ENCODE measurements around the gene MYPOP.
"Not testable (repeated sequence)": the region's sequence is repeated elsewhere in the genome, so short reads cannot be mapped to it uniquely, and the experiment has no call there.

Gene MYPOP

GRCh38 chr19:45906221-45906620 lies 3.8 kb upstream of the MYPOP start:
- DNase-seq (ENCODE audit: low read depth), result no peak

- no peak for DNase-seq (ENCODE audit: low read depth)
These were observed 2.6 kb upstream of the MYPOP start for GRCh38 chr19:45905011-45905410.

GRCh38 chr19:45902651-45903625 lies 525 bp upstream of the MYPOP start:
- peak; percentile 100 for DNase-seq (ENCODE audit: low read depth)

DNA sequence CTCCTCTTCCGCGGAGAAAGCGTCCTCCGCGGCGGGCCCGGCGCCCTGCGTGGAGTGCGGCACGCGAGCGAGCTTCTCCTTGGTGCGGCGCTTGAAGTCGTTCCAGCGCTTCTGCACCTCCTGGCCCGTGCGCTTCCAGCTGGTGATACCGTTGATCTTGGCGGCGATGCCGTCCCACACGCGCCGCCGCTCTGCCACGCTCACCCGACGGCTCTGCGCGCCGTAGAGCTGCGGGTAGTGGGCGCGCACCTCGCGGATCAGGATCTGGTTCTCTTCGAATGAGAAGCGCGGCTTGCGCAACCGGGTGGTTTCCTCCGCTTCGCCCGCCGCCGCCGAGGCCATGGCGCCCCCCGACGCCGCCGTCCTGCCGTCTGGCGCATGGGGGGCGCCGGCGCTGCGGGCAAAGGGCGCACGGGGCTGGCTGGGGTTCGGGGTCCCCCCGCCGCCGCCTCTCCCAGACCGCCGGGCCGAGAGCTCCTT lies 941 bp downstream of the MYPOP start:
- DNase-seq (ENCODE audit: low read depth), result no peak

- no peak for DNase-seq (ENCODE audit: low read depth)
These were observed 1.5 kb downstream of the MYPOP start for GRCh38 chr19:45900738-45901431.

GRCh38 chr19:45899919-45900589 lies 2.4 kb downstream of the MYPOP start:
- DNase-seq (ENCODE audit: low read depth), result no peak

GRCh38 chr19:45899253-45899652 lies 3.2 kb downstream of the MYPOP start:
- no peak for DNase-seq (ENCODE audit: low read depth)

DNA sequence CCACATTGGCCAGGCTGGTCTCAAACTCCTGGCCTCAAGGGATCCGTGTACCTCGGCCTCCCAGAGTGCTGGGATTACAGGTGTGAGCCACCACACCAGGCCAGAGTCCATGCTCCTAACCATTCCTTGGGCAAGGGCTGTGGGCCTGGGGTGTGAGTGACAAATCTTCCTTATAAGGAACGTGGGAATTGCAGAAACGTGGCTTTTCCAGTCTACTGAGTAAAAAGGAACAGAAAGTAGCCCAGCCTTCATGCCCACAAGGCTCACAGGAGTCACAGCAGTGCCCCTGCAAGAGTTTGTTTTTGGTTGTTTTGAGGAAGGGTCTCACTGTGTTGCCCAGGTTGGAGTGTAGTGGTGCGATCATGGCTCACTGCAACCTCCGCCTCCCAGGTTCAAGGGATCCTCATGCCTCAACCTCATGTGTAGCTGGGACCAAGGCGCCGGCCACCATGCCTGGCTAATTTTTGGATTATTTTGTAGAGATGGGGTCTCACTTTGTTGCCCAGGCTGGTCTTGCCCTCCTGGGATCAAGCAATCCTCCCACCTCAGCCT lies 5.1 kb downstream of the MYPOP start:
- no peak for DNase-seq (ENCODE audit: low read depth)

DNA sequence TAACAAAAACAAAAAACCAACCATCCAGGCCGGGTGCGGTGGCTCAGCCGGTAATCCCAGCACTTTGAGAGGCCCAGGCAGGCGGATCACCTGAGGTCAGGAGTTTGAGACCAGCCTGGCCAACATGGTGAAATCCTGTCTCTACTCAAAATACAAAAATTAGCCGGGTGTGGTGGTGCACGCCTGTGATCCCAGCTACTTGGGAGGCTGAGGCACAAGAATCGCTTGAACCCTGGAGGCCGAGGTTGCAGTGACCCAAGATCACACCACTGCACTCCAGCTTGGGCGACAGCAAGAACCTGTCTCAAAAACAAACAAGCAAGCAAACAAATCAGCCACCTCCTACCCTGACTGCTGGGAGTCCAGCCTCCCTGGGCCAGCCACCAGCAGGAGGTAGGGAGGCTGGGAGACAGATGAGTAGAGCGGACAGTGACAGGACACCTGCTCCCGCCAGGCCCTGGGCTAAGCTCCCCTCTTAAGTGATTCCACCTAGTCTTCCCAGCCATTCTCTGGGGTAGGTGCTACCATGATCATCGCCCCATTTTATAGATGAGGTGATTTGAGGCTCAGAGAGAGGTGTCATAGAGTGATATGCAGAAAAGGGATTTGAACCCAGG lies 6.3 kb downstream of the MYPOP start:
- DNase-seq (ENCODE audit: low read depth), result not testable (repeated sequence)

DNA sequence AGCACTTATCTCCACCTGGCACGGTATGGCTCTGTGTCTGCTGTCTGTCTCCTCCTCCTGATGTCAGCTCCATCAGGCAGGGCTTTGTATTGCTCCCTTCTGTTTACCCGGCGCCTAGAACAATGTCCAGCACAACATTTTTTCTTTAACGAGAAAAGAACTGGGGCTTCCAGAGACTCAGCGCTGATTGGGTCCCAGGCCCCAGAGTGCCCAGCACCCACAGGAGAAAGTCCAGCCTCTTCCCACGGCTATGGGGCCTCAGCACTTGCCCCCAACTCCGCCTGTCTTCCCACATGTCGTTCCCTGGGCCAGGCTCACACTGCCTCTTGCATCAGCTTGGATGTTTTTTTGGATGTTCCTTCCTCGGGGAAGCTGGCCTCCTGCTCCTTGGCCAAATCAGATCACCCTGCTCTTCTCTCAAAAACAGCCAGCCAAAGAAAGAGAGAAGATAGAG lies 6.9 kb downstream of the MYPOP start:
- no peak for DNase-seq (ENCODE audit: low read depth)

DNA sequence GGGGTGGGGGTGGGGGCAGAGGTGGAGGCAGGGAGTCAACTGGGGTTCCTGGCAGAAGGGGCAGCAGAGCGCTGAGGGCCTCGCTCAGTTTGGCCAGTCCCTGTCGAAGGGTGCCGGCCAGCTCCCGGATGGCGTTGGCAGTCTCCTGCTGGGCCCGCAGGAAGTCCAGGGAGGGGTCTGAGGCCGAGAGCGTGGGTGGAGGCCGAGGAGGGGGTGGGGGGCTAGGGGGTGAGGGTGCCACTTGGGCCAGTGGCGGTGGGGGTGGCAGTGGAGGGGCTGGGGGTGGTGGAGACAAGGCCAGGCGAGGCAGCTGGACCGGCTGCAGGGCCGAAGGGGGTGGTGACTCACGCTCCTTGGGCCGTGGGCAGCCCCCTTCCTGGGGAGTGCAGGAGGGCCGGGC lies 11.5 kb downstream of the MYPOP start:
- DNase-seq (ENCODE audit: low read depth), result no peak

DNA sequence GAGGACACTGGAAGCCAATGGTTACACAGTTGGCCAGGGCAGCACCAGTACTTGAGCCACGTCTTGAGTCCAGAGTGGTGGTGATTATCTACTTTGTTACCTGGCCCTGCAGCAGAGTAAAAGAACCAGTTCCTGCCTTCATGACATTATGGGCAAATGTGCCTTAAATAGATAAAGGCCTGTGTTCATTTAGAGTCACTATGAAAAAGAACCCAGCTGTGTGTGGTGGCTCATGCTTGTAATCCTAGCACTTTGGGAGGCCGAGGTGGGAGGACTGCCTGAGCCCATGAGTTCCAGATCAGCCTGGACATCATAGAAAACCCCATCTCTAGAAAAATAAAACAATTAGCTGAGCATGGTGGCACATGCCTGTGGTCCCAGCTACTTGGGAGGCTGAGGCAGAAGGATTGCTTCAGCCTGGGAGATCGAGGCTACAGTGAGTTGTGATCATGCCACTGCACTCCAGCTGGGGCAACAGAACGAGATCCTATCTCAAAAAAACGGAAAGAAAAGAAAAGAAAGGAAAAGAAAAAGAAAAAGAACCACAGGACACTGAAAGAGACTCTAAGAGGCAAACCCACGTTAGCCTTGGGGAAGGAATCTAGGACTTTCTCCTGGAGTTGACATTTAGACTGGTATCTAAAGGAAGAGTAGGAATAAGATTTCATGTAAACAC lies 13.1 kb downstream of the MYPOP start:
- no peak for DNase-seq (ENCODE audit: low read depth)

DNA sequence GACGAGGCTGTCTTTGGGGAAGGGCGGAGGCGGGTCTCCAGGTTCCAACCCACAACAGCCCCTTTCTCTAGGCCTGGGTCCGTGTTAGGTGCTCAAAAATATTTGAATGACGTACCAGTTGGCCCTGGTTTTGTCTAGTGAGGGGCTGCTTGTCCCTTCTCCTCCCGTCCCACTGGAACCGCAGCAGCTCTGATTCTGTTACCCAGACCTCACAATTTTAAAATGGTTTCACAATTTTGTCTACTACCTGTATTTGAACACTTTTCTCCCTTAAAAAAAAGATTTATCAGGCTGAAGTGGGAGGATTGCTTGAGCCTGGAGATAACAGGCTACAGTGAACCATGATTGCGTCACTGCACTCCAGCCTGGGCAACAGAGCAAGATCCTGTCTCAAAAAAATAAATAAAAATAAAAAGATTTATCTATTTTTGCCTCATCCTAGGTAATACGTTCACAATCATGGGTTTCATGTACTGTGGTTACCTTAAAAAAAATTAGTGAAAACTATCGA lies 15.2 kb downstream of the MYPOP start:
- no peak for DNase-seq (ENCODE audit: low read depth)

DNA sequence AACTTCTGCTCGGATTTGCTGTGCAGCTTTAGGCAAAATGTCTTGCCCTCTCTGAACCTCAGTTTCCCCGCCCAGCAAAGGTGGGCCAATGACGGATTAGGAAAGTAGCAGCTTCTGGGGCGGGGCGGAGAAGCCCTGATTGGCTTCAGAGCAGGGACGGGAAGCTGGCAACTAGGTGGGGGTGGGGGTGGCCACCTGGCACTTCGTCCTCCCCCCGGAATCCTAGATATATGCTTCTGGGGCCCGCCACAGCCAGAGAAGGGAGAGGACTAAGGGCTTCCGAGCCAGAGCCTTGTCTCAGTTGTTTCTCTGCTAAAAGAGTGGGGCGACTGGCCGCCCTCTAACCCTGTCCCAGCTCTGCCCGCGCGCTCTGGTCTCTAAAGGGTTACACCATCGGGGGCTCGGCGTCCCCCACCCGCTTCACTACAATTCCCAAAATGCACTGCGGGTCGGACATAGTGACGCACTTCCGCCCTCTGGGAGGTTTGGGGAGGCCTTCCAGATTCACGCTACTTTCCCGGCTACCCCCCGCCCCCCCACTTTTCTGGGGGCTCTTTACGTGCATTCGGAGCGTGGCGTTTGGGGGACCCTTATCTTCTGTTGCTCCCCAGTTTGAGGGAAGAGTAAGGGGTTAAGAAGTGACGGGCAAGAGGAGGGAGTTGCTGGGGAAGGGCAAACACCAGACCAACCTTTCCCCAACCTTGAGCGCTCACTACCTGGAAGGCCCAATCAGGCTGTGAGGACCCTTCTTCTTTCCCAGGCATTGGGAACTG lies 15.8 kb downstream of the MYPOP start:
- peak; percentile 80 for DNase-seq (ENCODE audit: low read depth)

DNA sequence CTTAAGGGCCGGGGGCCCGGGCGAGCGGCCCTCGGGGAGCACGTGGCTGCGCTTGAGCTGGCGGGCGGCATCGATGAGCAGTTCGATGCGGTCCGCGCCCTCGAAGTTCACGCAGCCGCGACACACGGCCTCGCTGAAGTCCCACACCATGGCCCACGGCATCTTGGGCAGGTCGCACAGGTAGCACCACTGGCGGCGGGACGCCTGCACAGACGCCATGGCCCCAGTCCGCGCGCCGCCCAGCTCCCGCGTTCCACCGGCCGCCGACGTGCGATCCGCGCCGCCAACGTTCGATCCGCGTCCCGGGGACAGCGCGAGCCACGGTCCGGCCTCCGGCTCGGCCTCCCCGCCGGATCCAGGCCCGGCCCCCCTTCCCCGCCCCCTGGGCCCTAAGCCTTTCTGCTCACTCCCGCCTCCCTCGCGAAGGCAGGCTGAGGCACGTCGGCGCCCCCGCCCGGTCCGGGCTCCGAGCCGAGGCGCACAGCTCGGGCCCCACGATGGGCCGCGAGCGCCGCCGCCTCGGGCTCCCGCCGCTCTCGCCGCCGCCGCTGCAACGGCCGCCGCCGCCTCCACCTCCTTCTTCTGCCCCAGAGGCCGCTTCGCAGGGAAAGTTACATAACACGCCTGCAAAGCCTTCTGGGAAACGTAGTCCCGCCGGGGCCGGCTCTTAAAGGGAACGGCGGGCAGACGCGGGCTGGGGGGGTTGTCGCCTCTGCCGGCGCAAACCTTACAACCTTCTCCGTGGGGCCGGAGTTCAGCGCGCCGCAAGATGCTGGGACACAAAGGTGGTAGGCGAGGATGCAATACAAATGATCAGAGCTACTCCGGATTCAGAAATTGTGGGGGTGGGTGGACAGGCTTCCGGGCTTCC lies 16.6 kb downstream of the MYPOP start, which contains the start of gene IRF2BP1:
Gene IRF2BP1, minus strand, starts transcription at position 586 of the 871 bp plus-strand sequence. Its CDS starts 367 bp downstream, at position 219.
- DNase-seq (ENCODE audit: low read depth), result peak; percentile 79

DNA sequence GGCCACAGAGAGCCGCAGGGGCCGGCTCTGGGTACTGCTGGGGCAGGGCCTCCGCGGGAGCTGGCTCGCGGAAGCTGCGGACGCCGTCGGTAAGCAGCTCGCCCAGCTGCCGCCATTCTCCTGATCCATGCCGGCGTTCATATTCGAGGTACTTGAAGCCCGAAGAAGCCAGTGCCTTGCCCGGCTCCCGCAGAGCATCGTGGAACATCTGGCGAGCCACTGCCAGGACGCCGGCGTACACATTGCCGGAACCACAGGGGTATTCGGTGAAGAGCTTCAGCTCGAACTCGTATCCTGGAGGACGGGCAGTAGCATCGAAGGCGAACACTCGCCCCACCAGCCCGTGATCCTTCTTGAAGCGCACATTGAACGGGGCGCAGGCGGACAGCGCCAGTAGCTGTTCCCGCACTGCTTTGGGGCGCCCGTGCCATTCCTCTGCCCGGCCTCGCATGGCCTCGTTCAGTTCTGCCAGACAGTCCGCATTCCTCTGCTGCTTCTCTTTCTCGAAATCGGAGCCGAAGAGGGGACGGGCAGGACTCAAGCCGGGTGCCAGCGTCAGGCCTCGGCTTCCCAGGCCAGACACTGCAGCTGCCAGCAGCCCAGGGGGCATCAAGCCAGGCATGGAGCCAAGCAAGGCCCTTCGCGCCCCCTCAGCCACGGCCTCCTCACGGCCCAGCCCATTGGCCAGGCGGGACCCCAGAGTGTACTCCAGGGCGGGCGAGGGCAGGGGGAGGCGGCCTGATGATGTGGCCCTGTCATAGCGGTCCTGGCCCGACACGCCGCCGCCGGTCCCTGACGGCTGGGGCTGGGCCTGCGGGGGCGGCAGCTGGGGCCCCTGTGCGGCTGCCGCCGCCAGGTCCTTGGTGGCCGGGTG lies 17.5 kb downstream of the MYPOP start:
- no peak for DNase-seq (ENCODE audit: low read depth)

DNA sequence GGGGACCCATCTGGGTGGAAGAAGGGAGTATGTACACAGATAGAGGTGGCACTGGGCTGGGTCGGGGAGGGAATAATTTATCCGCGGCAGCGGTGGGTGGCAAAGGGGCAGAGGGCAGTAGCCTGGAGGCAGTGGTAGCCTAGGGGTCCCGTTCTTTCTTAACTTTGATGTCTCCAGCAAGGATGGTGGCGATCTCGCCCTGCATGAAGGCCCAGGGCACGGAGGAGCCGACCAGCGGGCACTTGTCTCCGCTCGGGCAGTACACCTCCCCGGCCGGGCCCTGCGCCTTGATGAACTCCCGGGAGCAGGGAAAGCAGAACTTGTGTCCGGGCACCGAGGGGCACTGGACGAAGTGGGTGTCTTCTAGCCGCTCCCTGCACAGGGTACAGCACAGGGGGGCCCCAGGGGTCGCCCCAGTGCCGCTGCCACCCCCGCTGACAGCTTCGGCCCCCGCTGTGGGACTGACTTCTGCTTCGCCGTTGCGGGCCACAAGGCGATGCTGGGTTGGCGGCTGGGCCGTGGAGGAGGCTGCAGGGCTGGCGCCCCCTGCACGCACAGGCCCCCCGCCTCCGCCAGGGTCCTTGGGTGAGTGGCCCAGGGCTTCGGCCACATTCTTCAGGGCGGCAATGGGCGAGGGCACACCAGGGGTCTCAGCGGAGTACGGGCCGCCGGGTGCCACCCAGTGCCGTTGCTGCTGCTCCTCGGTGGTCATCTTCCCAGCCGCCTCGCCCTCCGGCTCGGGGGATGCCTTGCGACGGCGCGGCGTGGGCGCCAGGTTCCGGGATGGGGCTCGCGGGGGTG lies 18.3 kb downstream of the MYPOP start:
- no peak for DNase-seq (ENCODE audit: low read depth)
